HG03175 (cell line): ENCODE data around the gene ZDHHC18.
"Not testable (repeated sequence)": the region's sequence is repeated elsewhere in the genome, so short reads cannot be mapped to it uniquely, and the experiment has no call there.

Experiments used
- ATAC-seq: cut with Tn5 transposase; IDR thresholded peaks from one replicate; pipeline ENCODE4 v1.9.1; 2021; ENCODE audit warnings: mild to moderate bottlenecking, moderate library complexity; ENCODE audit not compliant: unreplicated experiment

The ZDHHC18 gene

DNA sequence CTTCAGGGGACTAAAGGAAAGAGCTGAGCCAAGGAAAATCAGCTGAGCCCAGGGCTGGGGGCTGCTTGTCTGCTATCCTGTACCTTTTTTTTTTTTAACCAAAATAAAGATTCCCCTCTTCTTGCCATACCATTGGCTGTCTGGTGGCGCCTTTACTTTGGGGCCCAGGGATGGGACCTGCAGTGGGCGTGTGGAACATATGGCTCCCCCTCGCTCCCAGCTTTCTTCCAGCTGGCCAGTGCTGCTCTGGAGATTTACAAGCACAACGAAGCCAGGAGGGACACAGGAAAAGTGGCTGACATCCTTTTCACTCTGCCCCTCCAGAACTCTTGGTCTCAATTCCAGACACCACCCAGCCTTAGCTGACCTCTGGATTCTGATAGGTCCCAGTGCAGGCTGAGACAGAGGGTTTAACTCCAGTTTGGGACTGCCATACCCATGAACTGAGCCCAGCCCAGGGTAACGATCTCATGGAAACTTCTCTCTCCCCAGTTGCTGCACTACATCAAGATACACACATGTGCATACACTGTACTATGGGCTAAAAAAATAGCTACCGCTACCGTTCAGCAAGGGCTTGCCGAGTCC, 31.1 kb downstream of the ZDHHC18 start:
- no peak for ATAC-seq

DNA sequence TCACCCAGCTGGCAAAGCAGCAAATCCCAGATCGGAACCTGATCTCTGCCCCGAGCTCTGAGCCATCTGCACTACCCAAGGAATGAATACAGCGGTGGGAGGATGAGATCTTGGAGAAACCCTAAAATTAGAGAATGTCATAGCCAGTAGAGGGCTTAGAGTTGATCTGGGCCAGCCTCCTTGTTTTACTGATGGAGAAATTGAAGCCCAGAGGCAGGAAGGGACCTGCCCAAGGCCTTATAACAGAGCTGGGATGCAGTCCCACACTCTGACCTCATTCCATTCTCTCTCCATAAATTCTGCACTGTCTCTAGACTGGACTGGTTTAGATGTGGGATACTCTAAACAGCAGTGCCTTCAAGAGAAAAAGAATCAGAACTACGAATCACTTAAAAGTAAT, 31.7 kb downstream of the ZDHHC18 start:
- ATAC-seq, result no peak

GRCh38 chr1:26858891-26859640, 32.6 kb downstream of the ZDHHC18 start:
- no peak for ATAC-seq

DNA sequence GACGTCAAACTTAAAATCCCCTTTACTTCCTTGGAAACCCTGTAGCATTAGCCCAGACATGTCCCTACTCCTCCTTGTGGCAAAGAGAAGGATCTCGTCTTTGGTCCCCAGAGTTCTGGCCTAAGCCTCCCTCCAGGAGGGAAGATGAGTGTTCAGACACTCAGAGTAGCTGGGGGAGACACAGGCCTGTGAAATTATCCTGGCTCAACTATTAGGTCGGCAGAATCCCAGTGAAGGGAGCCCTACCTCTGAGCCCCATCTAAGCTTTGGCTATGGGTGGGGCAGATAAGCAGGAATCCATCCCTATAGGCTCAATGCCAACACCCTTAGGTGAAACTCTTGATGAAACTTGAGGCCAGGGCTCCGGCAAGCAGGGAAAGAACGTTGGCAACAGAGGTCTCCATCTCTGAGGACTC, 34.8 kb downstream of the ZDHHC18 start:
- no peak for ATAC-seq

DNA sequence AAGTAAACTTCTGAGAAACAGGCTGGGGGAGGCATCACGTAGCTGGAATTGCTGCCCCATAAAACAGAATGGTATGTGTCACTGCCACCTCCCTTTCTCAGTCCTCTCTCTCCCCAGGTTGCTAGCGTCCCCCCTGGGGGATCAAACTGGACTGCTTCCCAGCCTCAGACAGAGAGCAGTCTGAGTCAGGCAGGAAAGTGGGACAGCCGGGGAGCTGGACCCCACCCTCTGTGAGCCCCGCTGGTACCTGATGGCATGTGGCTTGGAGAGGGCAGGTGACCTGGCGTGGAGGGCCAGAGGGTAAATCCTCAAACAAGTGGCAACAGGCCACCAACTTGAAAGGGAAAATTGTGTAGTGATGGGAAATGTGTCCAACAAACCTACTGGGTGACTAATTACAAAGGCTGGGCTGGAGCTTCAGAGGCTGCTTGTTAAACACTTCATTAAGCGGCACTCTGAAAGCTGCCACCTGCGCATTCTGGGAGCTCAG, 35.4 kb downstream of the ZDHHC18 start:
- no peak for ATAC-seq

GRCh38 chr1:26862781-26863684, 36.5 kb downstream of the ZDHHC18 start, which contains the start of gene SFN:
Gene SFN (plus strand): TSS chr1:26863149. CDS start chr1:26863213, 64 bp downstream.
- no peak for ATAC-seq

DNA sequence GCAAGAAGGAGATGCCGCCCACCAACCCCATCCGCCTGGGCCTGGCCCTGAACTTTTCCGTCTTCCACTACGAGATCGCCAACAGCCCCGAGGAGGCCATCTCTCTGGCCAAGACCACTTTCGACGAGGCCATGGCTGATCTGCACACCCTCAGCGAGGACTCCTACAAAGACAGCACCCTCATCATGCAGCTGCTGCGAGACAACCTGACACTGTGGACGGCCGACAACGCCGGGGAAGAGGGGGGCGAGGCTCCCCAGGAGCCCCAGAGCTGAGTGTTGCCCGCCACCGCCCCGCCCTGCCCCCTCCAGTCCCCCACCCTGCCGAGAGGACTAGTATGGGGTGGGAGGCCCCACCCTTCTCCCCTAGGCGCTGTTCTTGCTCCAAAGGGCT, 37.2 kb downstream of the ZDHHC18 start:
- no peak for ATAC-seq

DNA sequence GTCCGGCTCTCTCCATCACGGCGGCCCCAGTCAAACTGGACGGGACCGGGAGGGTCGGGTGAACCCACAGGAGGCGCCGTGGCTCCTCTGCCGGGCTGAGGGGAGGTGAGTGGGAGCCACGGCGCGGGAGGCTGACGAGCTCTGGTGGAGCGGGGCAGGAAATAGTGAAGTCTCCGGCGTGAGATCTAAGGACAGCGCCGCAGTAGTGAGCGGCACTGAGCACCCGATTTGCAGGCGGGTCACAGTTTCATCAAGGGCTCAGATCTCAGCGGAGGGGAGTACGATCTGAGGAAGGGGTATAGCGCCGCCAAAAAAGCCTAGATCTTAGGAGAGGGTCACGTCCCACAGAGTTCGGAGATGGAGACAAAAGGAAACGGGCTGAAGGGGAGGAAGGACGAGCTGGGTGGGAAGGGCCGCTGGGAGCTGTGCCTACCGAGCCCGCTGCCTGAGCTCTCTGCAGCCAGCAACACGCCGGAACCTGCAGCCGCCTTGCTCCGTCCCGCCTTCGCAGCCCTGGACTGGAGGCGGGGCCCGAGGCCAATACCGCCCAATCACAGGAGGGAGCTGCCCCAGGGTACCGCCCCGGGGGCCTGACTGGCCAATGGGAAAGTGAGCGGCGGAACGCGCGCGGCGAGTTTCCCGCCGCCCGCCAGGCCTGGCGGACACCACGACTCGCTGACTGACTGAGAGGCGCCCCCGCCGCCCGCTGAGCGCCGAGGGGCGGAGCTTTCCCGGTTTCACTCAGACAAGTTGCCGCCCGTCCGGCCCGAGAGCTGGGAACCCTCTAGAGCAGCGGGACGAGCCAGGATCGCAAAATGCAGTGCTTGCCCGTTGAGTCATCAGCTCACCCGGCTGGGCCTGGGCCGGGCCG, 38.4 kb downstream of the ZDHHC18 start:
- peak; percentile 94 for ATAC-seq

- not testable (repeated sequence) for ATAC-seq
Observed at GRCh38 chr1:26873097-26873496, 46.6 kb downstream of the ZDHHC18 start.

- ATAC-seq, result no peak
Observed at GRCh38 chr1:26874896-26875295, 48.4 kb downstream of the ZDHHC18 start.

DNA sequence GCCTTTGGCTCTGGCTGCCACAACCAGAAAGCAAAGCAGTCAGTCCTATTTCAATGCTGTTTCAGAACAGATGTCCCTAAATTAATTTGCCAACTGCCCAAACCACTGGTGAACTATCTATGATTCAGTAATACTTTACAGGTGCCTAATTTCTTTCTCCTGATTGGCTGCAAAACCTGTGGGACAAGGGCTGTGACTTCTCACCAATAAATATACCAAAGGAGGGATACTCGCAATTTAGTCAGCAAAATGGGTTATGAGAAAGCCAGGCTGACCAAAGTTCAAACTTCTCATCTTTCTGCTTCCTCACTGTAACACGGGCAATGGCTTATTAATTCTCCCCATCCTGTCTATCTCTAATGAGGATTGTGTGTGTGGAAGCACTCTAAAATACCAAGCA, 50.8 kb downstream of the ZDHHC18 start:
- ATAC-seq, result no peak

DNA sequence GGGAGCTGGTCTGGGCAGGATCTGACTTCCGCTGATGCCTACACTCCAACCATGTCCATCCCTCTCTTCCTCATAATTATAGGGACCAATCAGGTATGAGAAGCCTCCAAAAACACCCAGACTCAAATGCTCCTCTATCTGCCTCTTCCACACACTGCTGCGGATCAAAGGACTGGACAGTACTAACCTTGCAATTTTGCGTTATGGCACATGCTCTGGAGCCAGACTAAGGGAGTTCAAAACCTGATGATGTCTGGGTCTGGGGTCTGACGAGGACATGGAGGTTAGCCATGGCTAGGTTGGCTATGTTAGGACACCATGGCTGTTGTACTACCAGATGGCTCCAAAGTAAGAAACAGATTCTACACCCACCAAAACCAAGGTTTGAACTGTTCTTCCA, 53.3 kb downstream of the ZDHHC18 start:
- no peak for ATAC-seq

- ATAC-seq, result not testable (repeated sequence)
Observed at GRCh38 chr1:26881611-26882010, 55.1 kb downstream of the ZDHHC18 start.

DNA sequence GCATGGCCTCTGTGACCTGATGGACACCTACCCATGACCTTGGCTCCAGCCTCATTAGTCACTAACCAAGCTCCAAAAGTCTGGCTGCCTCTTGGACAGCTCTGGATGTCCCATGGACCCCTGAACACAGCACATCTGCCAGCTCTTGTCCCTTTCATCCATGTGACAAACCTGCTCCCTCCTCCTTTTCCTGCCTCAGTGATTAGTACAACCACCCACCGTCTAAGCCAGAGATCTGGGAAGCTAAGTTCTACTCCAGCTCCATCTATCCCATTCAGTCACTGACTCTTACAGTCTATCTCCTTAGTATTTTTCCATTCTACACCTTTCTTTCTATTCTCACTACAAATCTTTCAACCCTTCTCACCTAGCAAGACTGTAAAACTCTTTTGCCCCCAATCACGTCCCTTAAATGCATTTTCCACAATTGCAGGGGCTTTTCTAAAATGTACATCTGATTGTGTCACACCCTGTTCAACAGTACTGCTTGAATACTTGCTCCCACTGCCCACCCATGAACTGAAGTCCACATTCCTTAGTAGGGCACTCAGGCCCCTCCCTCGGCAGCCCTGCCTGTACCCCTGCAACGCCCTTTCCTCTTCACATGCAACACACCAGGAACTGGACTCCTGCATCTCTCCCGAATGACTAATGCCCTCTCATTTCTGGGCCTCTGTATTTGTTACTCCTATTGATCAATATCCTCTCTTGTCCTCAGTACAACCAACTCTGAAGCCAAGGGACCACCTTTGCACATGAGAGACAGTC, 56.4 kb downstream of the ZDHHC18 start:
- ATAC-seq, result no peak

DNA sequence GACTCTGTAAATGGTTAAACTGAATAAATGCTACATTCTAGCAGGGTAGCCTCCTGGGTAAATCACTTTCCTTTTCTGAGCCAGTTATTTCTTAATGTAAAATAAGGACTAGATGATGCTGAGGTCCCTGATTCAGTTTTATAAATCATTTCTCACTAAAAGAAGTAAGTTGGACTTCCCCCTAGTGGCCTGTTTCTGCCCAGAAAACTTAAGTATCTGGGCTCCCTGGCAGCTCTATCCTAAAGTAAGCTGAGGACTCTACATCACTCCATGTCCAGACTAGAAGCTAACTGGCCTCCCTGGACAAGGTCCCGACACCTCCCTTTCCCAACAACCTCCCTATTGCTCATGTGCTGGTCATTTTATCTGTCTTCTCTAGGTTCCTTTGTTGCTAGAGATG, 60.6 kb downstream of the ZDHHC18 start:
- ATAC-seq, result no peak

GRCh38 chr1:26888231-26888630, 61.7 kb downstream of the ZDHHC18 start:
- no peak for ATAC-seq

- ATAC-seq, result peak; percentile 91
Observed at GRCh38 chr1:26889551-26890466, 63.3 kb downstream of the ZDHHC18 start, which contains the start of gene GPN2. Gene GPN2 (minus strand): TSS chr1:26890283. CDS start chr1:26890096, 187 bp downstream.

DNA sequence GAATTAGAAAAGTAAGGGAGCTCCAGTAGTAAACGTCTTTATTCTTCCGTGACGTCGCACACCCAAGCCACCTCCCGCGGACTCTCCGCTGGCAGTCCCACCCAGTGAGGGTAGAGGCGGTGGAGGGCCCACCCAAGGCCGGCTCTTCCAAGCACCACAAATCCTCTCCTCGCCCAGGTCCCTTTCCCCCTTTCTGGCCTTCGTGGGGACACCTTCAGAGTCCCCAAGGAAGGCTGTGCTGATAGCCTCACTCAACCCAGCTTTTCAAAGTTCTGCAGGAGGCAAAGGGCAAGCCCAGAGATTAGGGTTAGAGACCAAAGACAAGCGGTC, 63.9 kb downstream of the ZDHHC18 start:
- peak; percentile 4 for ATAC-seq

DNA sequence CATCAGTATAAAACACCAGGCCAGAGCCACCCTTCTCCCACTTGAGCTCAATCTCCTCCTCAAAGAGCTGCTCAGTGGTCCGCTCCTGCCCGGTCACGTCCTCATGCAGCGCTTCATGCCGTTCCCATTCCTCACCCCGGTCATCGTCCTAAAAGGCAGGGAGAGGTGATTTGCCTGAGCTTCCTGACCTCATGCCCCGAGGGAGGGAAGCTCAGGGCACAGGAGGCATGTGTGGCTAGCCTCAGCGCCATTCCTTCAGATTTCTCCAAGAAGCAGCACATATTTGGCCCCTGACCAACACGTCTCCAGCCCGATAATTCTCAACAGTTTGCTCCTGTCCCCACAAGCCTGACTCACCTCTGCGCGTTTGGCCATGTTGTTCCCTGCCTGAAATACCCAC, 67.8 kb downstream of the ZDHHC18 start:
- ATAC-seq, result no peak
